ENCODE measurements around the gene TSR3.
A peak's percentile ranks its signal among the peaks of the same experiment; 100 is the strongest.

The TSR3 gene

DNA sequence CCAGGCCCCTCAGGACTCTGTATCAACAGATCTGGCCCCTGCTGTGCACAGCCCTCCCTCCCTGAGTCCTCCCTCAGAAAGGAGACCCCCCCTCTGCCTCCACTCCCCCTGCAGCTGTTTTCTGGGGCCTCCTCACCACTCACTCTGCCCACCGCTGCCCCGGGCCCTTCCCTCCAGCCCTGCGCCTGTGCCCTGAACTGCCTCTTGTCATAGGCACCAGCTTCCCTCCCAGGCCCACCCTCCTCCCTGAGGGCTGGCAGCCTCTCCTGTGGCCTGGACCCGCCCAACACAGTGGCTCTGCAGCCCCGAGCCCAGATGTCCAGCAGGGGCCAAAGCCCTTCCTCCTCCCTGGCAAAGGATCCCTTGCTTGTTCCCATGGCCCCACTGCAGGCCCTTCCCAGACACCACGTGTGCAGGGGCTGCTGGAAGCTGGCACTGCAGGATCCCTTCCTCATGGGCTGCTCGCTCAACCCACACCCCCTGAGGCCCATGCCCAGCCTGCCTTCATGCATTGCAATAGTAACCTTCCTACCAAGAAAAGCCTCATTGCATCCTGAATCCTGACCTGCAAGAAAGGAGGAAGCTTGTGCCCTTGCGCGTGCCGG lies 25.8 kb upstream of the TSR3 start:
- no peak for DNase-seq

DNA sequence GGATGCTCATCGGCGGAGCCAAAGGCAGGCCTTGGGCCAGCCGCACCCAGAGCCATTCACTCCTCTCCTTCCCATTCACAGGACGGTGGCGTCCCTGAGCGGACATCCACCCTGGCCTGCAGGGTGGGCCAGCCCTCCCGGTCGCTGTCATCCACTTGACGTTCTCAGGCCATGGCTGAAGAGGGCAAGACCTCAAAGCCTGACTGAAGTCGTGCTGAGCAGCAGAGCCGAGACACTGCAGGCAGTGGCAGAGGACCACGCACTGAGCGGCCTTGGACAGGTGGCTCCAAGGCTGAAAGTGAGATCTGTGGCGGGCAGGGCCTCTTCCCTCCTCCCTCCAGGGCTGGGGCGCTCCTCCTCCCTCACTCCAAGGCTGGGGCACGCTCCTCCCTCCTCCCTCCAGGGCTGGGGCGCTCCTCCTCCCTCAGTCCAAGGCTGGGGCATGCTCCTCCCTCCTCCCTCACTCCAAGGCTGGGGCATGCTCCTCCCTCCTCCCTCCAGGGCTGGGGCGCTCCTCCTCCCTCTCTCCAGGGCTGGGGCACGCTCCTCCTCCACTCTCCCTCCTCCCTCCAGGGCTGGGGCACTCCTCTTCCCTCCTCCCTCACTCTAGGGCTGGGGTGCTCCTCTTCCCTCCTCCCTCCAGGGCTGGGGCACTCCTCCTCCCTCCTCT lies 24.2 kb upstream of the TSR3 start:
- DNase-seq: no peak

DNA sequence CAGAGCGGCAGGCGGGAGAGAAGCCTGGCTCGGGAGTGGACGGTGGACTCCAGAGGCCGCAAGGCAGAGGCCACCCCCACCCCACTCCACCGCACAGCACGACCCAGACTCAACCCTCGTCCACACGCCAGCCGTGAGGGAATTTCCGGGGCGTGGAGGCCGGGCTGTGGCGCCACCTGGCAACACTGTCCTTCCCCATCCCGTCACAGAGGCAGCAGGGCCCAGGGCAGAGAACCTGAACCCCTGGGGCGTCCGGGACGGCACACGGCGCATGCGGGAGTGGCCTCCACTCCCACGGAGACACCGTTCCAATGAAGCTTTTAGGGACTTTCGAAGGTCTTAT lies 23.6 kb upstream of the TSR3 start:
- no peak for DNase-seq

DNA sequence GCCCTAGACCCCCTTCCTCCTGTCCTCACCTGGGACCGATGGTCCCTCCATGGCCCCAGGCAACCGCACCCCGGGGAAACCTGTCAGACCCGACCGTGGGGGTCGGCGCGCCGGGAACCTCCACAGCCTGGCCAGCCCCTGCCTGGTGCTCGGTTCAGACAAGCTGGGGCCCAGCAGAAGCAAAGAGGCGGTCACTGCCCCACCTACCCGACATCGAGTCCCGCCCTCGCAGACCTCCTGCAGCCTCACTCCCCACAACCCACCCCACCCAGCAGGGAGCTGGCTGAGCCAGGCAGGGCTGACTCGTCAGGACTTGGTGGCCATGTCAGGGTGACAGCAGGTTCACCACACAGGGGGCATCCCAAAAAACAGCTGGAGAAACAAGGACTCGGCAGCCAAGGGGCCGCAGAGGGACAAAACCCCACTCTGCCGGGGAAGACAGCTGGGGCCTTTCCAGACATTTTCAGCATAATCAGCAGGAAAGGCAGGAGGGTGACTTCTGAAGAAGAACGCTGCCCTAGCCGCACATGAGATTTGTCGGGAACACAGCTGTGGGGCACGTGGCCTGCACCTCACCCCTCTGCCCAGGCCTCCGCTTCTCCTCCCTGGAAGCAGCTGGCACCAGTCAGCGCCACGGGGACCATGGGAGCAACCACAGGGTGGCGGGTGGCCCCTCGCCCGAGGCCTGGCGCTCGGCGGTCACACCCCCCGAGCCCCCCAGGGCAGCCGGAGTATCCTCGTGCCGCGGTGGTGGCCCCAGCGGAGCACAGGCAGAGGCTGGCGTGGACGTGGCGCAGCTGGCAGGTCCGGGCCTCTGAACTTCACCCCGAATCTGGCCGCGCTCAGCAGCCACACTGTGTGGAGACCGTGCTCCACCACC lies 23.0 kb upstream of the TSR3 start:
- DNase-seq: no peak

DNA sequence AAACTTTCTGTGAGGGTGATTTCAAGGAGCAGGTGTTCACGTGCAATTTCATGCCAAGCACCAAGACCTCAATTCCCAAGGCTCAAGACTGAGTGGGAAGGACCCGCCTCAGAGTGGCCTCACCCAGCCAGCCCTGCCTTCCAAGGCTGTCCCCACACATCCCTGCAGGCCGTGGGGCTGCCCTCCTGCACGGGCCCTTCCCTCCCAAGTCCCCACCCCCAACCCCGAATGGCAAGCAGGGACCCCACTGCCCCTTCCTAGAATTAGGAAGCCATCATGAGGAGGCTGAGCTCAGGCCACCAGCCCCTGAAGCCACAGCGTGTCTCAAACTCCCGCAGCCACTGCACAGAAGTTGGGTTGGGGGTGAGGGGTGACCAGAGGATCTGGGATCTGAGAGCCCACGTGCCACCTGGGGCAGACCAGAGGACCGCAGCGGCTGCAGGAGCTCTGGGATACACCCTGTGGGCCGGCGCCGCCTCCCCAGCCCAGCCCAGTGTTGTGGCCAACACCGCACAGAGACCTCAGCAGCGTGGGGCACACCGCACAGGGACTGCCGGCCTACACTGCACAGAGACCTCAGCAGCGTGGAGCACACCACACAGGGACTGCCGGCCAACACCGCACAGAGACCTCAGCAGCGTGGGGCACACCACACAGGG lies 20.7 kb upstream of the TSR3 start:
- no peak for DNase-seq

DNA sequence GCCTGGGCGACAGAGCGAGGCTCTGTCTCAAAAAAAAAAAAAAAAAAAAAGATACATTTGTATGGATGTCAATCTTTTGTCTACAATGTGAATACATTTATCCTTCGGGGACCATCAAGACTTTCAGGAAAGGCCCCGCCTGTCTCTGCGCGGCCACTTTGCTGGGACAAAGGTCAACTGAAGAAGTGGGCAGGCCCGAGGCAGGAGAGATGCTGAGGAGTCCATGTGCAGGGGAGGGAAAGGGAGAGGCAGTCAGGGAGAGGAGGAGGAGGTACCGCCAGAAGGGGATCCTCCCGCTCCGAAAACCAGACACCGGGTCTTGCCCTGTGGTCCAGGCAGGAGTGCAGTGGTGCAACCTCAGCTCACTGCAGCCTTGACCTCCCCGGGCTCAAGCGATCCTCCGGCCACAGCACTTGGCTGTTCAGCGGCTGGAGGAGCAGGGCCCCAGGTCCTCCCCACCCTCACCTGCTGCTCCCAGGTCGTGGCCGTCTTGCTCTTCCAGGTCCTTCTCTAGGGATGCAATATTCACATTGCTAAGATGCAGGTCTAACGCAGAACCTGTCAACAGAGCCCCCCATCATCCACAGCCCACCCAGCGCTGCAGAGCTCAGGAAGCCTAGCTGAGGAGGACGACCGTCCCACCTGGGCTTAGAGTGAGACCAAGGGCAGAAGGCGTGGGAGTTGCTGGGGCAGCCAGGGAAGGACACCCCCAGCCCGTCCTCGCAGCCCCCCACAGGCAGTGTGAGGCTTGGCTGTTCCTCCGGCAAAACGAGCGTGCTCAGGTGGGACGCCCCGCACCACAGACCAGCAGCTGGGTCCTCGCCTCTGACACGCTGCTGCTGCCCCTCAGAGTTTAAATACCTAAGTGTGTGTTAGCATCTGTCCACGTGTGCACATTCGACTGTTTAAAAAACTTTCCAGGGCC lies 19.6 kb upstream of the TSR3 start:
- DNase-seq: no peak

DNA sequence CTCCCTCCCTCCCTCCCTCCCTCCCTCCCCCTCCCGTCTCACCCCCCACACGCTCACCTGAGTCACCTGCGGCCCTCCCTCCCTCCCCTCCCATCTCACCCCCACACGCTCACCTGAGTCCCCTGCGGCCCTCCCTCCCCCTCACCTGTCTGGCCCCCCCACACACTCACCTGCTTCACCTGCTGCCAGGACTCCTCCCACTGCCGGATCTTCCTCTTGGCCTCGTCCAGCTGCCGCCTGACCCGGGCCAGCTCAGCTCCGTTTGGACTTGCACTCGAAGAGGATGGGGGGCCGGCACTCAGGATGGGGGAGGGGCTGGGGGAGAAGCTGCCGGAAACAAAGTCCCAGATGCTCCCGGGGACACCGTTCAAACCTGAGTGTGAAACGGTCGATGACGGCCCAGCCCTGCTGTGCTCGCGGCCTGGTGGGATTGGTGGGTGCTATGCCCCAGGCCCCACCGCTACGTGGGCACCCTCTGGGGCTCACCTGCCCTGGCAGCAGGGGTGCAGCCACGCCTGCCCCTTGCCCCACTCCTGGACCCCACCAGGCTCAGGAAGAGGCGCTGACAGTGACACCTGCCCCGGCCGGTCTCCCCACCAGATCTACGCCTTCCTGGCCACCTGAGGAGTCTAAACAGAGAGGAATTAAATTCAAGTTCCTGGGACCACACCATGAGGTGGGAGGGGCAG lies 16.0 kb upstream of the TSR3 start:
- DNase-seq: no peak

DNA sequence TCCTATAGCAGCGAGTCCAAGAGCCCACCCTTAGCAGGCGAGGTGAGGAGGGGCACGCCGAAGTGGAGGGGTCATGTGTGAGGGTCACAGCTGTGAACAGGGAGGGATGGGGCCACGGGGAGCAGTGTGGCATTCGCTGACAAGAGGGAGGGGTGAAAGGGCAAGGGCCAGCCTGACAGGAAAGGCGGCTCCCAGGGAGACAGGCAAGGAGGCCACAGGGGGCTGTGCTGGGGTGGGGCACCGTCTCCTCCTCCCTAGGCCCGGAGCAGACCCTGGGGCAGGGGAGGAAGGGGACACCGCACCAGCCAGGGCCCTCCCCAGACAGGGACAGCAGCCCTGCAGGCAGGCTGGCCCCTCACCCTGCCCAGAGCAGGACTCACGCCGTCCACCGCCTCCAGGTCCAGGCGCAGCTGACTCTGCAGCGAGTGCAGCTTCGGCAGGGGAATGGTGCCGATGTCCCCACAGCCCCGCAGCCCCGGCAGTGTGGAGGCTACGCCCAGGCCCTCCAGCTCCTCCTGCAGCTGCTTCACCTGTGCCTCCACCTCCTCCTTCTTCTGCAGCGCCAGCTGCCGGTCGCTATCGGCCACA lies 15.1 kb upstream of the TSR3 start:
- no peak for DNase-seq

DNA sequence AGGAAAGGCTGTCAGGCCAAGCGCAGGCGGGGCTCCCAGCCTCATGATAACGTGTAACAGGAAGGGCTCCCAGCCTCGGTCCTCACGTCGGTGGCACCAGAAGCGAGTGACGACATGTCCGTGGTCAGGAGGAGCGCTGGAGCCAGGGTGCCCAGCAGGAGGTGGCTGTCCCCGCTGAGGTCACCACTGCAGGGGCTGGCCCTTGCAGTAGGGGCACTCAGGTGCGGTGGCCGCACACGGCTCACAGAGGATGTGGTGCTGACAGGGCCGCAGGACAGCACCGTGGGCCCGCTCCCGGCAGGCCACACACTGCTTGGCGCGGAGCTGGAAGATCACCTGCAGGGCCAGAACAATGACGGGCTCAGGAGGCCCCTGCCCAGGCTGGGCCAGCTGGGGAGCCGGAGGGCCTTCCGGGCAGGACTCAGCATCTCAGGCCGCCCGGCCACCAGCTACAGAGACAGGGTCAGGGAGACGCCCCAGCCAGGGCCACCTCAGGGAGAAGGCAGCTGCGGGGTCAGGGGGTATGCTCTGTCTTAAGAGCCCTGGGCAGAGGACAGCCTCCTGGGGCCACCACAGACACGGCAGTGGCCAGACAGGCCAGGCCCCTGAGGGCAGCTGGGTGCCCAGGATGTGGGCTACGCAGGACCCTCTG lies 14.5 kb upstream of the TSR3 start:
- no peak for DNase-seq

DNA sequence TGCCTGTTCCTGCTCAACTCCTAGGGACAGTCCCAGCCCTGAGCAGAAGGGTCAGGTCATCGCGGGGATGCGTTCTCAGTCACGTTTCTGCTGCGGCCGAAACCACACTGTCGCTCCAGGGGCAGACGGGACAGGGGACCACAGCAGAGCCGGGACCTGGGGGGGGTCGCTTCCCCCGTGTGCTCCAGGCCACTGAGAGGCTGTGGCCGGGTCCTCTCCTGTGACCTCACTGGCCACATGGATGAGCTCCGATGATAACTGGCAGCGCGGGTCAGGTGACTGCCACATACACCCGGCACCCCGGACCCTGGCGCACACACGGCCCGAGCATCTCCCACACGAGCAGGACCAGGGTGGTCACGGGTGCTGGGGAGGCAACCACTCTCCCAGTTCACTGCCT lies 12.8 kb upstream of the TSR3 start:
- no peak for DNase-seq

DNA sequence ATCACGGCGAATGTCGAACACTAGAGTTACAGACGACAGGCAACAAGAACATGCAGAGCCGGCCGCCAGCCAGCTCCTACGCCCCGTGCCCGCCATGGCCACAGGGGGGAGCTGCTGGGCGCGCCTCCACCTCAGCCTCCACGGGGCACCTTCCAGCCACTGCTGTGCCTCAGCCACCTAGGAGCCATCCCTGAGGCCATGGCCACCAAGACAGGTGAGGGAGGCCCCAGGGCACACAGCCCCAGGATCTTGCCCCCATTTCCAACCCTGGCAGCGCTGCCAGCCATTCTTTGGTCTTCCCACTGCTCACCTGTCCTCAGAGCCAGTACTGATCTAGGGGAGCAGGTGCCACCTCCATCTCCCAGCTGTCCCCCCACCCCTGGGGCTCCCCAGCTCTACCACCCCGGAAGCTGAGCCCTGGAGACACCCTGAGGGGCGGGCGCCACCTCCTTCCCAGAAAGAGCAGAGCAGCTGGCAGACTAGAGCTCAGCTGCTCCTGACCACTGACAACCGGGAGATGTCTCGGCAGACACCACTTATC lies 11.9 kb upstream of the TSR3 start:
- DNase-seq: peak; percentile 85

DNA sequence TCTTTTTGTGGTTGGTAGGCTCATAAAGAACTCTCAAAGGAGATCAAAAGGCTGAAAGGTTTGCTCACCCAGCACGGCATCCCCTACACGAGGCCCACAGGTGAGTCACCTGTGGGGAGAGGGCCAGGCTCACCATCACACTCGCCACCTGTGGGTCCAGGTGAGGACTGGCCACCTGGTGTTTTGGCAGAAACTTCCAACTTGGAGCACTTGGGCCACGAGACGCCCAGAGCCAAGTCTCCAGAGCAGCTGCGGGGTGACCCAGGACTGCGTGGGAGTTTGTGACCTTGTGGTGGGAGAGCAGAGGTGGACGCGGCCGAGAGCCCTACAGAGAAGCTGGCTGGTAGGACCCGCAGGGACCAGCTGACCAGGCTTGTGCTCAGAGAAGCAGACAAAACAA lies 11.1 kb upstream of the TSR3 start:
- DNase-seq: no peak

DNA sequence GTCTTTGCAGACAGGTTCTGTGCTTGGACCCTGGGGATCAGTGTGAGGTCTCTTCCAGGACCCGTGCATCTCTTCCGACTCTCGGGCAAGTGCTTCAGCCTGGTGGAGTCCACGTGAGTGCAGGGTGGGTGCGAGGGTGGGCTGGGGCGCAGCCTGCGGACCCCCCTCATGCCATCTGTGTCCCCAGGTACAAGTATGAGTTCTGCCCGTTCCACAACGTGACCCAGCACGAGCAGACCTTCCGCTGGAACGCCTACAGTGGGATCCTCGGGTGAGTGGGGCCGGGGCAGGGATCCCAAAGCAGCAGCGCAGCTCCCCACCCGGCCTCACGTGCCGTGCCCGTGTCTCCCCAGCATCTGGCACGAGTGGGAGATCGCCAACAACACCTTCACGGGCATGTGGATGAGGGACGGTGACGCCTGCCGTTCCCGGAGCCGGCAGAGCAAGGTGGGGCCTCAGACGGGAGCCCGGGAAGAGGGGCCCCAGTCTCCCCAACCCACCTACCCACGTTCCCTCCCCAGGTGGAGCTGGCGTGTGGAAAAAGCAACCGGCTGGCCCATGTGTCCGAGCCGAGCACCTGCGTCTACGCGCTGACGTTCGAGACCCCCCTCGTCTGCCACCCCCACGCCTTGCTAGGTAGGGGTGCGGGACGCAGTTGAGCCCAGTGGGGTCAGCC lies 10.1 kb upstream of the TSR3 start:
- no peak for DNase-seq

DNA sequence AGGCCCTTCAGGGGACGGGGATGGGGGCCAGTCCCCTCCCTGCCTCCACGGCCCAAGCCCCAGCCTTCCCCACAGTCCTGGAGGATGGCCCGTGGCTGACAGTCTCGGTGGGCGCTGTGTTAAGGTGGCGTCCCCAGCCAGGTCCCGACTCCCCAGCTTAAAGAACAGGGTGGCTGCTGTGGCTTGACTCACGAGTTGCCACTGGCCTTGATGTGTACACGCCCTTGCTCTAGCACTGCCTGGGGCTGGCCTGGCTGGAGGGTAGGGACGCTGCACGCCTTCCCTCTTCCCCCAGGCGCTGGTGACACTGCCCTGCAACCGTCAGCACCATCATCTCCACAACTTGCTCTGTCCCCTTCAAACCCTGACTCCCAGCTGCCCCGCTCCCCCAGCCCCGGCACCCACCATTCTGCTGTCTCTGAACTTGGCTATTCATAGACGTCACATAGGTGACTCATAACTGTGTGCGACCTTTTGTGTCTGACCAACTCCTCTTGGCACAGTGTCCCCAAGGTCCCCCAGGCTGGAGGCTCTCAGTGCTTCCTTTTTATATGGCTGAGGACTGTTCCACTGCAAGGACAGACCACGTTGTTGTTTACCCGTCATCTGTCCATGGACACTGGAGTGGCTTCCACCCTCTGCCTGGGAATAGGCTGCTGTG lies 6.4 kb upstream of the TSR3 start:
- DNase-seq: no peak

DNA sequence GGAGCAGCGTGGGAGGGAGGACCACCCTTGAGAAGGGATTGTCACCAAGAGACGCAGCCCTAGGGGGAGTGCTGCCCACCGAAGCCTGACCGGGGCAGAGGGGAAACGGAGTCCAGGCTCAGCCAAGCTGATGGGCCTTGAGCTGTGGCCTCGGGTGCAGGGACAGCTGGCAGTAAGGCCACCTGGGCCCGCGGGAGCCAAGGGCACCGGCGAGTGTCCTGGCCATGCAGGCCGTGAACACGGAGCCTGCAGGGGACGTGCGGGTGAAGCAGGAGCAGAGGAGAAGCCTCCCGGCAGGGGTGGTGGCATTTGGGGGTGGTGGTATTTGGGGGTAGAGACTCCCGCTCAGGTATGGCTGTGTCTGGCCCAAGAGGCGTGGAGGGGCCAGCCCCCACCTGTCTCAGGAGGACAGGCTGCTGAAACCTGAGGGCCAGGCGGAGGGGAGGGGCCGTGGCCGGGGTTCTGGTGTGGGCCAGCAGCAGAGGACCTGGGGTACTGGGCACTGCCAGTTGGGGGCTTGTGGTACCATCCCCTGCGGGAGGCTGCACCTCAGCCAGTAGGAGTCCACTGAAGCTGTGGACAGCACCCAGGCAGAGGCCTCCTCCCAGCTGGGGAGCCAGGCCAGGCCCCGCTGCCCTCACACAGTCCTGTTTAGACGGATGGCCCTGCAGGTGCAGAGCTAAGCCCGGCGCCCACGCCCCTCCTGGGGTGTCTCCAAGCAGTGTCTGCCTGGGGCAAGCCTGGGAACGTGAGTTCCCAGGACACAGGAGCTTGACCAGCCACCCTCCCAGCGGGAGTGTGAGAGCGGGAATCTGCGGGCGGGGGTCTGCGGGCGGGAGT lies 4.6 kb upstream of the TSR3 start:
- no peak for DNase-seq

DNA sequence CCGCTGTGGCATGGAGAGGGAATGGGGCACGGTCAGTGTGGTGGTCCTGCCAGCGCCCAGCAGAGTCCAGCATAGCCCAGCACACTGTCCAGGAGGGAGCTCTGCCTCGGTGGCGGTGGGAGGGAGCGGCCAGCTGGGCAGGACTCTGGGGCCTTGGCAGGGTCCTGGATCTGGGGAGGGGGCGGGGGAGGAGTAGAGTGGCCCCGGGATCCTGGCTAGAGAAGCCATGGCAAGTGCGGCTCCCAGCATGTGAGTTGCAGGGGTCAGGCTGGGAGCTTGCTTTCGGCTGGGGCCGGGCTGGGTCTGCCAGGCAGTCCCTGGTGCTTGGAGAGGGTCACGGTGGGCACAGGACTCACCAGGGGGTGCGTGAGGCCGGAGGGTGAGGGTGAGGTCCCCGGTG lies 3.9 kb upstream of the TSR3 start:
- no peak for DNase-seq

DNA sequence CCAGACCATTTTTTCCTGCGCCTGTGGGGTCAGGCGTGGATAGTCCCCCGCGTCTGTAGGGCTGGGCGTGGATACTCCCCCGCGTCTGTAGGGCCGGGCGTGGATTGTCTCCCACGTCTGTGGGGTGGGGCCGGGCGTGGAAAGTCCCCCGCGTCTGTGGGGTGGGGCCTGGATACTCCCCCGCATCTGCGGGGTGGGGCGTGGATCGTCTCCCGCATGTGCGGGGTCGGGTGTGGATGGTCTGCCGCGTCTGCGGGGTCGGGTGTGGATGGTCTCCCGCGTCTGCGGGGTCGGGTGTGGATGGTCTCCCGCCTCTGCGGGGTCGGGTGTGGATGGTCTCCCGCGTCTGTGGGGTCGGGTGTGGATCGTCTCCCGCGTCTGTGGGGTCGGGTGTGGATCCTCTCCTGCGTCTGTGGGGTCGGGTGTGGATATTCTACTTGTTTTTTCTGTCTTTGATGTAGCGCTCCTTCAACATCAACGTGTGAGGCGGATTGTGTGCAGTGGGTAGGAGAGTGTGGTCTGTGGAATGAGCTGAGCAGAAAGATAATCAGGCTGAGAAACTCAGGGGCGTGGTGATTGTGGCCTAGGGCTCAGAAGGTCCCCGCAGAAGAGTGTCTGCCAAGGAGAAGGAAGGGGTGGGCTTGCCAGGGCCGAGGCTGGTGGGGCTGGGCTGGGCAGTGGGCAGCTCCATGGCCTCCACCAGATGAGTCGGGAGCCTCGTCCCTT lies 3.3 kb upstream of the TSR3 start:
- no peak for DNase-seq

DNA sequence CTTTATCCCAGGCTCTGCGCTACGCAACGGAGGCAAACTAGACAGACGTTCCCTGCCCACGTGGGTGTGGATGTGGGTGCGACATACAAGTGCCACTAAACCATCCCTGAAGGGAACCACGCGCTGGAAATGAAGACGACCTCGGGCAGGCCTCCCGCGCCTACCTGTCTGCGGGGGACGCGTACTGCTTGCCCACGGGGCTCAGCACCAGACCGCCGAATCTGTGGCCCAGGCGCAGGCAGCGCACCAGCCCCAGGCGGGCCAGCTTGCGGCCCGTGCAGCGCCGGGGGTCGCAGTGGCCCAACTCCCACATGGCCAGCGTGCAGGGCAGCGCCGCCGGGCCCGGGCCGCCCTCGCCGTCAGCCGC lies 480 bp downstream of the TSR3 start:
- no peak for DNase-seq
